Neutrophil (primary cell): ENCODE results near the gene SDSL.

ENCODE experiments used
- H3K27ac ChIP-seq: fragments of 200-600 bp; sonication (generic); 2 replicates; pipeline ENCODE4 v1.5.1; 2016; ENCODE audit warnings: mild to moderate bottlenecking, moderate library complexity
- H3K27me3 ChIP-seq: fragments of 200-600 bp; sonication (generic); 2 replicates; pipeline ENCODE4 v1.6.0; 2016; ENCODE audit warnings: mild to moderate bottlenecking
- H3K36me3 ChIP-seq: fragments of 200-600 bp; sonication (generic); 2 replicates; pipeline ENCODE4 v1.5.1; 2017
- H3K4me1 ChIP-seq, 2 experiments: fragments of 200-600 bp in 1 of 2; sonication (generic) in 1 of 2; 1 replicate in 1 of 2; 2 replicates in 1 of 2; pipeline versions ENCODE4 v1.5.1 to v1.6.1; 2013 to 2016; ENCODE audit warnings: low read depth in 1 of 2, low read length in 1 of 2, mild to moderate bottlenecking in 1 of 2, moderate library complexity in 1 of 2; ENCODE audit not compliant: control insufficient read depth in 1 of 2, insufficient read depth in 1 of 2
- H3K4me3 ChIP-seq, 2 experiments: fragments of 200-600 bp in 1 of 2; sonication (generic) in 1 of 2; 1 replicate in 1 of 2; 2 replicates in 1 of 2; pipeline ENCODE4 v1.5.1; 2013 to 2016; ENCODE audit warnings: low read depth in 1 of 2, low read length in 1 of 2, mild to moderate bottlenecking in 1 of 2, moderate library complexity in 1 of 2
- H3K9me3 ChIP-seq: fragments of 200-600 bp; sonication (generic); 2 replicates; pipeline ENCODE4 v1.5.1; 2016
- CTCF ChIP-seq: fragments of 200-600 bp; sonication (generic); IDR thresholded peaks from 2 replicates; pipeline ENCODE4 v1.5.1; 2016; ENCODE audit warnings: antibody characterized with exemption

Gene SDSL

GRCh38 chr12:113461666-113462065 is 39.5 kb downstream of the SDSL start:
- no peak overlapping the region for H3K27ac ChIP-seq
- H3K4me3 ChIP-seq: no peak overlapping the region
- no peaks in the 10 kb centered on the region for H3K9me3 ChIP-seq
- peaks cover 100% of the 10 kb centered on the region for H3K27me3 ChIP-seq
- H3K4me1 ChIP-seq: peaks cover 4 to 13% of the 10 kb centered on the region in 2 experiments
- no peaks in the 10 kb centered on the region for H3K36me3 ChIP-seq
- no peak for TF ChIP-seq CTCF

DNA sequence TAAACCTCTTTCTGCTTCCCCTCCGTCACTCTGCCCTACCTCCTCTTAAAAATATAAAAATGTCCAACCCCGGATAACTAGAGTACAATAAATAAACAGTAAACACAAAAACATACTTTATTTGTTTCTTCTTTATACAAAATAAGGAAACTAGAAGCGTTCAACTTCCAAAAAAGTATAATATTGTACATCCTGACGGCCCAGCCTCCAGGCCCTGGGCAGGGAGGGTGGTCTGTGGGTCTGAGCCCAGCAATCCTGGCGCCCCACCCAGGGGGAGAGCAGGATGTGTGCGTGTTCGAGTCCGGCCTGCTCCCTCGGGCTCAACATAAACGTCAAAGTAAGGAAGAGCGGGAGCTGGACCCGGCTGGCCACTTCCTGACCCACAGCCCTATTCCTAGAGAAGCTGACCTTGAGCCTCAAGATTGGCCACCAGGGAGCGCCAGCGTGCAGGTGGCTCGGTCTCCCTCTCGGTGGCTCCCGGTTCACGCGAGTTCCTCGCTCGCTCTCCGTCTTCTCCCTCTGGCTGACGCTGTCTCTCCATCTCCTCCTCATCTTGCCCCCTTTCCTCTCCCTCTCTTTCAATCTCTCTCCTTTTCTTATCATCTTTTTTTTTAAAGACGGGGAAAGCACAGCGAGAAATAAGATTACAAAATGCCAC is 40.1 kb downstream of the SDSL start:
- no peak for TF ChIP-seq CTCF
- Histone ChIP-seq H3K9me3 (no peaks in the 10 kb centered on the region), H3K27me3 (peaks cover 100% of the 10 kb centered on the region), H3K4me1 (peaks cover 4 to 13% of the 10 kb centered on the region in 2 experiments), H3K27ac (no peak overlapping the region), H3K36me3 (no peaks in the 10 kb centered on the region), H3K4me3 (peak overlapping the region in 1 of 2 experiments; percentile 17)

- H3K27me3 ChIP-seq: peaks cover 100% of the 10 kb centered on the region
- no peak overlapping the region for H3K27ac ChIP-seq
- no peak for TF ChIP-seq CTCF
- peaks cover 4 to 13% of the 10 kb centered on the region in 2 experiments for H3K4me1 ChIP-seq
- peak overlapping the region in 1 of 2 experiments; percentile 17 for H3K4me3 ChIP-seq
- no peaks in the 10 kb centered on the region for H3K9me3 ChIP-seq
- no peaks in the 10 kb centered on the region for H3K36me3 ChIP-seq
Observed at GRCh38 chr12:113462998-113463745, 41.0 kb downstream of the SDSL start.

- Histone ChIP-seq H3K4me1 (peaks cover 4 to 13% of the 10 kb centered on the region in 2 experiments), H3K9me3 (no peaks in the 10 kb centered on the region), H3K4me3 (no peak overlapping the region), H3K27ac (no peak overlapping the region), H3K36me3 (no peaks in the 10 kb centered on the region), H3K27me3 (peaks cover 100% of the 10 kb centered on the region)
- TF ChIP-seq CTCF: no peak
Observed at GRCh38 chr12:113463746-113464451, 41.7 kb downstream of the SDSL start.

DNA sequence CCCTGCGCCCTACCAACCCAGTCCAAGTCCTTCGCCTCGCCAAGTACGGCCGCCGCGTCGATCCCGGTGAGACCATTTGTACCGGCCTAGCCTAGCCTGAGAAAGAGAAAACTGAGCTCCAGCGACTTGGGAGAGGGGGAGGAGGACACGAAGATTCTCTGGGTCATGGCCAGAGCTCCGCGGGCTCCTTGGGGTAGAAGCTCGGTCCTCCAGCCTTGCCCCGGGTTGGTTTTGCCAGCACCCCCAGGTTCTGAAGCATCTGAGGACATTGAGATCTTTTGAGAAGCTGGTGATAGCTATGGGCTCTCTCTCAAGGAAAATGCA is 42.2 kb downstream of the SDSL start:
- peaks cover 100% of the 10 kb centered on the region for H3K27me3 ChIP-seq
- no peak overlapping the region for H3K4me3 ChIP-seq
- TF ChIP-seq CTCF: no peak
- H3K4me1 ChIP-seq: peaks cover 4 to 13% of the 10 kb centered on the region in 2 experiments
- no peaks in the 10 kb centered on the region for H3K36me3 ChIP-seq
- H3K9me3 ChIP-seq: no peaks in the 10 kb centered on the region
- no peak overlapping the region for H3K27ac ChIP-seq
